ENCODE data around the gene FAM47A. TPM values are rescaled to one million over a fixed set of nuclear protein-coding genes. Genes with fewer than 3 reads are reported as not detected.

FAM47A gene
- not detected for polyA plus RNA-seq (2013)

GRCh38 chrX:34132028-34132427 lies at the start of gene FAM47A:
Gene FAM47A (minus strand): TSS chrX:34132314. CDS start chrX:34132278, 36 bp downstream.
- Histone ChIP-seq H3K27ac (ENCODE audit: insufficient read depth in 1 of 2, low read depth in 1 of 2, low read length in 2 of 2, poor library complexity in 1 of 2, severe bottlenecking in 2 of 2) (no peak within 1 kb of the TSS), H3K36me3 (ENCODE audit: control insufficient read depth in 4 of 4, insufficient read depth in 4 of 4, low read length in 3 of 4) (no peaks in the 10 kb centered on the region), H3K9me3 (ENCODE audit: control extremely low read depth in 1 of 5, control insufficient read depth in 4 of 5, insufficient read depth in 2 of 5, low read depth in 1 of 5, low read length in 4 of 5) (no peaks in the 10 kb centered on the region), H3K4me3 (ENCODE audit: control insufficient read depth in 1 of 7, extremely low read depth in 1 of 7, insufficient read depth in 4 of 7, low read depth in 2 of 7, low read length in 6 of 7) (no peak within 1 kb of the TSS), H3K27me3 (replicated peaks in 2 of 5; ENCODE audit: control insufficient read depth in 4 of 5, insufficient read depth in 5 of 5, low read length in 4 of 5) (no peaks in the 10 kb centered on the region), H3K4me1 (ENCODE audit: control extremely low read depth in 1 of 4, control insufficient read depth in 4 of 4, insufficient read depth in 4 of 4, low read length in 3 of 4) (no peaks in the 10 kb centered on the region)
- 80% methylated on average over 17 of the region's 25 CpGs for WGBS (ENCODE audit: insufficient coverage)
- POLR2A ChIA-PET: no interaction called here
- CTCF ChIA-PET: no interaction called here
- no peak for DNase-seq

- no peak overlapping the region for H3K4me3 ChIP-seq (ENCODE audit: control insufficient read depth in 1 of 7, extremely low read depth in 1 of 7, insufficient read depth in 4 of 7, low read depth in 2 of 7, low read length in 6 of 7)
- WGBS (ENCODE audit: insufficient coverage): 86% methylated on average over 8 of the region's 9 CpGs
- no peaks in the 10 kb centered on the region for H3K9me3 ChIP-seq (ENCODE audit: control extremely low read depth in 1 of 5, control insufficient read depth in 4 of 5, insufficient read depth in 2 of 5, low read depth in 1 of 5, low read length in 4 of 5)
- ChIA-PET CTCF (no interaction called here), POLR2A (no interaction called here)
- H3K36me3 ChIP-seq (ENCODE audit: control insufficient read depth in 4 of 4, insufficient read depth in 4 of 4, low read length in 3 of 4): no peaks in the 10 kb centered on the region
- DNase-seq: no peak
- no peaks in the 10 kb centered on the region for H3K27me3 ChIP-seq (replicated peaks in 2 of 5; ENCODE audit: control insufficient read depth in 4 of 5, insufficient read depth in 5 of 5, low read length in 4 of 5)
- H3K27ac ChIP-seq (ENCODE audit: insufficient read depth in 1 of 2, low read depth in 1 of 2, low read length in 2 of 2, poor library complexity in 1 of 2, severe bottlenecking in 2 of 2): no peak overlapping the region
- no peaks in the 10 kb centered on the region for H3K4me1 ChIP-seq (ENCODE audit: control extremely low read depth in 1 of 4, control insufficient read depth in 4 of 4, insufficient read depth in 4 of 4, low read length in 3 of 4)
Observed at GRCh38 chrX:34147345-34147744, 15.2 kb upstream of the FAM47A start.

- DNase-seq: no peak
- Histone ChIP-seq H3K27me3 (replicated peaks in 2 of 5; ENCODE audit: control insufficient read depth in 4 of 5, insufficient read depth in 5 of 5, low read length in 4 of 5) (no peaks in the 10 kb centered on the region), H3K4me3 (ENCODE audit: control insufficient read depth in 1 of 7, extremely low read depth in 1 of 7, insufficient read depth in 4 of 7, low read depth in 2 of 7, low read length in 6 of 7) (no peak overlapping the region), H3K27ac (ENCODE audit: insufficient read depth in 1 of 2, low read depth in 1 of 2, low read length in 2 of 2, poor library complexity in 1 of 2, severe bottlenecking in 2 of 2) (no peak overlapping the region), H3K9me3 (ENCODE audit: control extremely low read depth in 1 of 5, control insufficient read depth in 4 of 5, insufficient read depth in 2 of 5, low read depth in 1 of 5, low read length in 4 of 5) (no peaks in the 10 kb centered on the region), H3K4me1 (ENCODE audit: control extremely low read depth in 1 of 4, control insufficient read depth in 4 of 4, insufficient read depth in 4 of 4, low read length in 3 of 4) (no peaks in the 10 kb centered on the region), H3K36me3 (ENCODE audit: control insufficient read depth in 4 of 4, insufficient read depth in 4 of 4, low read length in 3 of 4) (no peaks in the 10 kb centered on the region)
- ChIA-PET POLR2A (no interaction called here), CTCF (no interaction called here)
- 80% methylated on average over 30 of the region's 30 CpGs for WGBS (ENCODE audit: insufficient coverage)
Observed at GRCh38 chrX:34146906-34147305, 14.8 kb upstream of the FAM47A start.

- POLR2A ChIA-PET: no interaction called here
- no CpG with 5 or more reads among the region's 2 CpGs for WGBS (ENCODE audit: insufficient coverage)
- no peak overlapping the region for H3K4me3 ChIP-seq (ENCODE audit: control insufficient read depth in 1 of 7, extremely low read depth in 1 of 7, insufficient read depth in 4 of 7, low read depth in 2 of 7, low read length in 6 of 7)
Observed at GRCh38 chrX:34144246-34144645, 12.1 kb upstream of the FAM47A start.

GRCh38 chrX:34140816-34141215 lies 8.7 kb upstream of the FAM47A start:
- Histone ChIP-seq H3K36me3 (ENCODE audit: control insufficient read depth in 4 of 4, insufficient read depth in 4 of 4, low read length in 3 of 4) (no peaks in the 10 kb centered on the region), H3K4me1 (ENCODE audit: control extremely low read depth in 1 of 4, control insufficient read depth in 4 of 4, insufficient read depth in 4 of 4, low read length in 3 of 4) (no peaks in the 10 kb centered on the region), H3K27me3 (replicated peaks in 2 of 5; ENCODE audit: control insufficient read depth in 4 of 5, insufficient read depth in 5 of 5, low read length in 4 of 5) (no peaks in the 10 kb centered on the region), H3K9me3 (ENCODE audit: control extremely low read depth in 1 of 5, control insufficient read depth in 4 of 5, insufficient read depth in 2 of 5, low read depth in 1 of 5, low read length in 4 of 5) (no peaks in the 10 kb centered on the region), H3K4me3 (ENCODE audit: control insufficient read depth in 1 of 7, extremely low read depth in 1 of 7, insufficient read depth in 4 of 7, low read depth in 2 of 7, low read length in 6 of 7) (no peak overlapping the region), H3K27ac (ENCODE audit: insufficient read depth in 1 of 2, low read depth in 1 of 2, low read length in 2 of 2, poor library complexity in 1 of 2, severe bottlenecking in 2 of 2) (no peak overlapping the region)
- POLR2A ChIA-PET: no interaction called here
- 57% methylated on average over 1 of the region's 1 CpG for WGBS (ENCODE audit: insufficient coverage)
- CTCF ChIA-PET: no interaction called here
- no peak for DNase-seq

More at GRCh38 chrX:34144246-34144645, 12.1 kb upstream of the FAM47A start:
- no peaks in the 10 kb centered on the region for H3K27me3 ChIP-seq (replicated peaks in 2 of 5; ENCODE audit: control insufficient read depth in 4 of 5, insufficient read depth in 5 of 5, low read length in 4 of 5)
- H3K4me1 ChIP-seq (ENCODE audit: control extremely low read depth in 1 of 4, control insufficient read depth in 4 of 4, insufficient read depth in 4 of 4, low read length in 3 of 4): no peaks in the 10 kb centered on the region
- no peaks in the 10 kb centered on the region for H3K9me3 ChIP-seq (ENCODE audit: control extremely low read depth in 1 of 5, control insufficient read depth in 4 of 5, insufficient read depth in 2 of 5, low read depth in 1 of 5, low read length in 4 of 5)
- no peak overlapping the region for H3K27ac ChIP-seq (ENCODE audit: insufficient read depth in 1 of 2, low read depth in 1 of 2, low read length in 2 of 2, poor library complexity in 1 of 2, severe bottlenecking in 2 of 2)
- CTCF ChIA-PET: no interaction called here
- no peak for DNase-seq
- no peaks in the 10 kb centered on the region for H3K36me3 ChIP-seq (ENCODE audit: control insufficient read depth in 4 of 4, insufficient read depth in 4 of 4, low read length in 3 of 4)

GRCh38 chrX:34130980-34131744 lies 952 bp downstream of the FAM47A start:
- Histone ChIP-seq H3K9me3 (ENCODE audit: control extremely low read depth in 1 of 5, control insufficient read depth in 4 of 5, insufficient read depth in 2 of 5, low read depth in 1 of 5, low read length in 4 of 5) (no peaks in the 10 kb centered on the region), H3K4me1 (ENCODE audit: control extremely low read depth in 1 of 4, control insufficient read depth in 4 of 4, insufficient read depth in 4 of 4, low read length in 3 of 4) (no peaks in the 10 kb centered on the region), H3K4me3 (ENCODE audit: control insufficient read depth in 1 of 7, extremely low read depth in 1 of 7, insufficient read depth in 4 of 7, low read depth in 2 of 7, low read length in 6 of 7) (no peak overlapping the region), H3K27ac (ENCODE audit: insufficient read depth in 1 of 2, low read depth in 1 of 2, low read length in 2 of 2, poor library complexity in 1 of 2, severe bottlenecking in 2 of 2) (no peak overlapping the region), H3K36me3 (ENCODE audit: control insufficient read depth in 4 of 4, insufficient read depth in 4 of 4, low read length in 3 of 4) (no peaks in the 10 kb centered on the region), H3K27me3 (replicated peaks in 2 of 5; ENCODE audit: control insufficient read depth in 4 of 5, insufficient read depth in 5 of 5, low read length in 4 of 5) (no peaks in the 10 kb centered on the region)
- WGBS (ENCODE audit: insufficient coverage): 94% methylated on average over 38 of the region's 41 CpGs
- no peak for DNase-seq
- ChIA-PET CTCF (no interaction called here), POLR2A (no interaction called here)

GRCh38 chrX:34130501-34130900 lies 1.6 kb downstream of the FAM47A start:
- POLR2A ChIA-PET: no interaction called here
- Histone ChIP-seq H3K4me3 (ENCODE audit: control insufficient read depth in 1 of 7, extremely low read depth in 1 of 7, insufficient read depth in 4 of 7, low read depth in 2 of 7, low read length in 6 of 7) (no peak overlapping the region), H3K9me3 (ENCODE audit: control extremely low read depth in 1 of 5, control insufficient read depth in 4 of 5, insufficient read depth in 2 of 5, low read depth in 1 of 5, low read length in 4 of 5) (no peaks in the 10 kb centered on the region), H3K27me3 (replicated peaks in 2 of 5; ENCODE audit: control insufficient read depth in 4 of 5, insufficient read depth in 5 of 5, low read length in 4 of 5) (no peaks in the 10 kb centered on the region), H3K36me3 (ENCODE audit: control insufficient read depth in 4 of 4, insufficient read depth in 4 of 4, low read length in 3 of 4) (no peaks in the 10 kb centered on the region), H3K27ac (ENCODE audit: insufficient read depth in 1 of 2, low read depth in 1 of 2, low read length in 2 of 2, poor library complexity in 1 of 2, severe bottlenecking in 2 of 2) (no peak overlapping the region), H3K4me1 (ENCODE audit: control extremely low read depth in 1 of 4, control insufficient read depth in 4 of 4, insufficient read depth in 4 of 4, low read length in 3 of 4) (no peaks in the 10 kb centered on the region)
- CTCF ChIA-PET: no interaction called here
- DNase-seq: no peak
- 96% methylated on average over 21 of the region's 29 CpGs for WGBS (ENCODE audit: insufficient coverage)
